ENCODE measurements around the gene SNUPN.

DNA sequence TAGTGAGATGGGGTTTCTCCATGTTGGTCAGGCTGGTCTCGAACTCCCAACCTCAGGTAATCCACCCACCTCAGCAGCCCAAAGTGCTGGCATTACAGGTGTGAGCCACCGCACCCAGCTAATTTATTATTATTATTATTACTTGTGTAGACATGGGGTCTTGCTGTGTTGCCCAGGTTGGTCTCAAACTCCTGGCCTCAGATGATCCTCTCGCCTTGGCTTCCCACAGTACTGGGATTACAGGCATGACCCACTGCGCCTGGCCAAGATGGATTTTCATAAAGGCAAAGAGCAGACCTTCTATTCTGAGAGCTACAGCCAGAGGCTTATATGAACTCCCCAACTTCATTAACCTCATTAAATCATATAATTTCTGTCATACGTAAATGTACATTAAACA, 63.6 kb downstream of the SNUPN start:
- TF ChIP-seq, protein P1, sequence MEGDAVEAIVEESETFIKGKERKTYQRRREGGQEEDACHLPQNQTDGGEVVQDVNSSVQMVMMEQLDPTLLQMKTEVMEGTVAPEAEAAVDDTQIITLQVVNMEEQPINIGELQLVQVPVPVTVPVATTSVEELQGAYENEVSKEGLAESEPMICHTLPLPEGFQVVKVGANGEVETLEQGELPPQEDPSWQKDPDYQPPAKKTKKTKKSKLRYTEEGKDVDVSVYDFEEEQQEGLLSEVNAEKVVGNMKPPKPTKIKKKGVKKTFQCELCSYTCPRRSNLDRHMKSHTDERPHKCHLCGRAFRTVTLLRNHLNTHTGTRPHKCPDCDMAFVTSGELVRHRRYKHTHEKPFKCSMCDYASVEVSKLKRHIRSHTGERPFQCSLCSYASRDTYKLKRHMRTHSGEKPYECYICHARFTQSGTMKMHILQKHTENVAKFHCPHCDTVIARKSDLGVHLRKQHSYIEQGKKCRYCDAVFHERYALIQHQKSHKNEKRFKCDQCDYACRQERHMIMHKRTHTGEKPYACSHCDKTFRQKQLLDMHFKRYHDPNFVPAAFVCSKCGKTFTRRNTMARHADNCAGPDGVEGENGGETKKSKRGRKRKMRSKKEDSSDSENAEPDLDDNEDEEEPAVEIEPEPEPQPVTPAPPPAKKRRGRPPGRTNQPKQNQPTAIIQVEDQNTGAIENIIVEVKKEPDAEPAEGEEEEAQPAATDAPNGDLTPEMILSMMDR (IDR thresholded peaks at IDR 0.05 in 4 of 5, conservative IDR thresholded peaks at IDR 0.05 in 1 of 5), result no peak
- TF ChIP-seq POLR2A (IDR thresholded peaks at IDR 0.05), result no peak

All from gastrocnemius medialis (tissue), 4 donors.